ENCODE results near the gene MED9. TPM values are rescaled to one million over a fixed set of nuclear protein-coding genes. Genes with fewer than 3 reads are reported as not detected.

MED9 gene
- total and polyA plus RNA-seq, 9 donors, result 11.5 to 15.7 (median 13.8) TPM

DNA sequence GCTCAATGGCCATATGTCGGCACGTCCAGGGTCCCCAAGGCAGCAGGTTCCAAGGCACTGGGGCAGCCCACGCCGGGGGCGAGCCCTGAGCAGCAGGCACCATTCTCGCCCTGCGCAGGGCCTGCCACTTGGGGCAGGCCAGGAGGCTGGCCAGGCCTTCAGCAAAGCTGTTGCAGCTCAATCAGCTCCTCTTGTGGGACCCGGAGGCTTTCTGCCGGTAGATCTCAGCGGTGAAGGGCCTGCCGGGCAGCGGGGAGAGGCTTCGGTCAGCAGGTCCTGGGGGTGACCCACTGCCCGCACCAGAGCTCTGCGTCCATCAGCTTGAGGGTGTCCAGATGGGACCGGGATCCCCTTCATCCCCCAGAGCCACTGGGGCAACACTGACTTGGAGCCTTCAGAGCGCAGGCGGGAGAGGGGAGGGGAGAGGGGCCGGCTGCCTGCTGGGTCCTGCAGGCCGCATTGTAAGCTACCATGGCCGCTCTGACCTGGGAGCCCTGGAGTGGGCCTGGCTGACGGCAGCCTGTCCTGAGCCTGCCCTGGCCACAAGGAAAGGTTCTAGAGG, 28.9 kb downstream of the MED9 start:
- Histone ChIP-seq H3K4me1 (ENCODE audit: insufficient read depth) (no peaks in the 10 kb centered on the region), H3K27me3 (no peaks in the 10 kb centered on the region), H3K9me3 (no peaks in the 10 kb centered on the region), H3K4me3 (no peak overlapping the region), H3K27ac (no peak overlapping the region), H3K36me3 (no peaks in the 10 kb centered on the region)
- no peak for DNase-seq
- intact Hi-C loops (cut with DNase I), result loop anchor here in 1 of 4 donors (10.0 kb wide), 1 partner anchor 109 kb away; no protein-coding TSS in a partner anchor
- 89 to 93% (median 90%) methylated on average over 20 to 22 of the region's 22 CpGs for WGBS, 3 donors
- no peak for TF ChIP-seq EP300 (IDR thresholded peaks at IDR 0.05)
- TF ChIP-seq, protein P1, sequence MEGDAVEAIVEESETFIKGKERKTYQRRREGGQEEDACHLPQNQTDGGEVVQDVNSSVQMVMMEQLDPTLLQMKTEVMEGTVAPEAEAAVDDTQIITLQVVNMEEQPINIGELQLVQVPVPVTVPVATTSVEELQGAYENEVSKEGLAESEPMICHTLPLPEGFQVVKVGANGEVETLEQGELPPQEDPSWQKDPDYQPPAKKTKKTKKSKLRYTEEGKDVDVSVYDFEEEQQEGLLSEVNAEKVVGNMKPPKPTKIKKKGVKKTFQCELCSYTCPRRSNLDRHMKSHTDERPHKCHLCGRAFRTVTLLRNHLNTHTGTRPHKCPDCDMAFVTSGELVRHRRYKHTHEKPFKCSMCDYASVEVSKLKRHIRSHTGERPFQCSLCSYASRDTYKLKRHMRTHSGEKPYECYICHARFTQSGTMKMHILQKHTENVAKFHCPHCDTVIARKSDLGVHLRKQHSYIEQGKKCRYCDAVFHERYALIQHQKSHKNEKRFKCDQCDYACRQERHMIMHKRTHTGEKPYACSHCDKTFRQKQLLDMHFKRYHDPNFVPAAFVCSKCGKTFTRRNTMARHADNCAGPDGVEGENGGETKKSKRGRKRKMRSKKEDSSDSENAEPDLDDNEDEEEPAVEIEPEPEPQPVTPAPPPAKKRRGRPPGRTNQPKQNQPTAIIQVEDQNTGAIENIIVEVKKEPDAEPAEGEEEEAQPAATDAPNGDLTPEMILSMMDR (IDR thresholded peaks at IDR 0.05), result no peak
- TF ChIP-seq POLR2A (IDR thresholded peaks at IDR 0.05), result no peak

DNA sequence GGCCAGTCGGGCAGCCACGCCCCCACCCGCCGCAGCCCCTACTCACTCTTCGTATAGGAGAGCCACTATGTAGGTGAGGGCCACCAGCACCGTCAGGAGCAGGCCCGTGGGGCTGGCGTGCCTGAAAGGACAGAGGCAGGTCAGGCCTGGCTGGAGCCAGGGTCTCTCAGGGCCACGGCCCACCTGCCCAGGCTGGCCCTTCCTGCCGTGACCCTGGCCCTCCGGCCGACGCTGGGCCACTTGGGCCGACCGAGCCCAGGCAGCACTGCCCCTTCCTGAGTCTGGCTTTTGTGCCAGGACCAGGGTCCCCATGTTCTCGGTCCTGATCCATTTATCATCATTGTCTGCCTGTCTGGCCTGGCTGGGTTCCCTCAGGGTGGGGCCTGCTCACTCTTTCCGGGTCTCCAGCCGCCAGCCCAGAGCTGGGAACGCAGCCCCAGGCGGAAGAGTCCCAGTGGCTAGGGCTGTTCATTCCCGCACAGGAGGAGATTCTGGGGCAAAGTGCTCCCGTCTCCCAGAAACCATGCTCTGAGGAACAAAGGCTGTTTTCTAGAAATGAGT, 29.5 kb downstream of the MED9 start:
- no peaks in the 10 kb centered on the region for H3K36me3 ChIP-seq
- DNase-seq, result peak in 1 of 5 donors; percentile 35
- H3K9me3 ChIP-seq, result no peaks in the 10 kb centered on the region
- H3K4me3 ChIP-seq, result no peak overlapping the region
- intact Hi-C loops (cut with DNase I), result loop anchor here in 1 of 4 donors (10.0 kb wide), 1 partner anchor 109 kb away; no protein-coding TSS in a partner anchor
- WGBS, 3 donors, result 87 to 94% (median 90%) methylated on average over 21 to 22 of the region's 22 CpGs
- TF ChIP-seq EP300 (IDR thresholded peaks at IDR 0.05) (no peak), POLR2A (IDR thresholded peaks at IDR 0.05) (no peak)
- TF ChIP-seq, protein P1 (IDR thresholded peaks at IDR 0.05), result no peak
- no peak overlapping the region for H3K27ac ChIP-seq
- H3K4me1 ChIP-seq (ENCODE audit: insufficient read depth), result no peaks in the 10 kb centered on the region
- H3K27me3 ChIP-seq, result no peaks in the 10 kb centered on the region

DNA sequence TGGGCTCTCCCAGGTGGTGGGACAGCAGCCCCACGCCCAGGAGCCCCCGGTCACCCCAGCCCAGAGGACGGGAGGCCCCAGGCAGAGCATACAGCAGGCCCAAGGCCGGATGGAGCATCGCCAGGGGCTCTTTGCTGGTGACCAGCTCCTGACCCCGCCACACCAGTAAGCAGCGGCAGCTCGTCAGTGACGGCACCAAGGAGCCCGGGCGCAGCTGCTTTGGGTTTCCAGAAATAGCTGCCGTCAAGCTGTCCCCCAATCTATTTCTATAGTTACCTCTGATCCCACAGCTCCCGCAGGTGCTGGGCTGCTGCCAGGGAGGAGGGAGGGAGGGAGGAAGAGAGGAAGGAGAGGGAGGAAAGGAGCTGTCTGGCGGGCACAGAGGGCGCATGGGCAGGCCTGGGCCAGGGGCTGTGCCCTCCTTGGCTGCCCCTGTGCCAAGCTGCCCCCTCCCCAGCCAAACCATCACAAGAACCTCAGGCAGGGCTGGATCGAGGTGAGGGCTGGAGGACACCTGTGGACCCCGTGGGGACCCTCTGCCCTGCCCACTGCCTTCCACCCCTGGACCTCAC, 30.2 kb downstream of the MED9 start:
- intact Hi-C loops (cut with DNase I), result loop anchor here in 1 of 4 donors (10.0 kb wide), 1 partner anchor 108 kb away; no protein-coding TSS in a partner anchor
- Histone ChIP-seq H3K36me3 (no peaks in the 10 kb centered on the region), H3K9me3 (no peaks in the 10 kb centered on the region), H3K27me3 (no peaks in the 10 kb centered on the region), H3K4me3 (no peak overlapping the region), H3K4me1 (ENCODE audit: insufficient read depth) (no peaks in the 10 kb centered on the region), H3K27ac (no peak overlapping the region)
- WGBS, 3 donors, result 81 to 89% (median 88%) methylated on average over 16 to 17 of the region's 17 CpGs
- DNase-seq, result peak in 1 of 5 donors; percentile 43
- TF ChIP-seq EP300 (IDR thresholded peaks at IDR 0.05), result no peak
- TF ChIP-seq POLR2A (IDR thresholded peaks at IDR 0.05), result no peak
- TF ChIP-seq, protein P1 (IDR thresholded peaks at IDR 0.05), result no peak

DNA sequence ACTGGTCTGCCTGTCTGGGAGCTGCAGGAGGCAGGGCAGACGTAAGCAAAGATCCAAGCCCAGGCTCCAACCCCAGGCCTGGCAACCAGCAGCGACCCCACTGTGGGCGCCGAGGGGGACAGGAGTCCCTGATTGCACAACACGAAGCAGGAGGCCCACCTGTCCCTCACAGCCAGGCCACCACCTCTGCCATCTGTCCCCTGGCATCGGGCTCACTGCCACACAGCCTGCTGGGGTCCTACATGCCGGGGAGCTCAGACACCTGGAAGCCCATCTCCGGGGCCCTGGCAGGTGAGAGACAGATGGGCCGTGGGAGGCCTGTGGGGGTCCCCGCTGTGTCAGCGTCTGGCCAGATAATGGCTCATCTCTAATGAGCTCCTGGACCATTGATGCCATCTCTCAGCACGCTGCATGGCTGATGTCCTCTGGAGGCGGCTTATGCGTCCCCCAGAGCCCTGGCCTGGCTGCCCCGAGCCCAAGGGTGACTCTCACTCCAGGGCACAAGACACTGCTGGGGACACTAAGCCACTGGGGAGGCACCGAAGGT, 30.7 kb downstream of the MED9 start:
- no peaks in the 10 kb centered on the region for H3K4me1 ChIP-seq (ENCODE audit: insufficient read depth)
- H3K36me3 ChIP-seq, result no peaks in the 10 kb centered on the region
- no peaks in the 10 kb centered on the region for H3K9me3 ChIP-seq
- H3K27ac ChIP-seq, result no peak overlapping the region
- H3K27me3 ChIP-seq, result no peaks in the 10 kb centered on the region
- intact Hi-C loops (cut with DNase I), result loop anchor here in 1 of 4 donors (10.0 kb wide), 1 partner anchor 107 kb away; no protein-coding TSS in a partner anchor
- TF ChIP-seq EP300 (IDR thresholded peaks at IDR 0.05), result no peak
- TF ChIP-seq, protein P1 (IDR thresholded peaks at IDR 0.05), result no peak
- TF ChIP-seq POLR2A (IDR thresholded peaks at IDR 0.05), result no peak
- H3K4me3 ChIP-seq, result no peak overlapping the region
- 86 to 88% (median 87%) methylated on average over 11 to 16 of the region's 16 CpGs for WGBS, 3 donors
- DNase-seq, result peak in 1 of 5 donors; percentile 33
